H9 (cell line): ENCODE measurements around the gene NRN1. TPM values are rescaled to one million over a fixed set of nuclear protein-coding genes. Genes with fewer than 3 reads are reported as not detected.

Experiments
- DNase-seq: peaks from one replicate; pipeline ENCODE4 v3.0.0-alpha.2; 2017
- H2AFZ ChIP-seq: one replicate; pipeline ENCODE4 v1.6.1; 2013; ENCODE audit warnings: mild to moderate bottlenecking, low read length, control low read depth, moderate library complexity
- H2AK5ac ChIP-seq: 2 replicates; pipeline ENCODE4 v1.6.1; 2013; ENCODE audit warnings: low read length, control low read depth, mixed read lengths; ENCODE audit not compliant: insufficient read length
- H2BK120ac ChIP-seq: one replicate; pipeline ENCODE4 v1.6.1; 2013; ENCODE audit warnings: low read depth, mild to moderate bottlenecking, low read length, control low read depth, inconsistent platforms; ENCODE audit not compliant: poor library complexity, severe bottlenecking
- H2BK12ac ChIP-seq: 2 replicates; pipeline ENCODE4 v1.6.1; 2013; ENCODE audit warnings: low read length, control low read depth, mixed read lengths, low read depth; ENCODE audit not compliant: insufficient read length
- H2BK15ac ChIP-seq: 2 replicates; pipeline ENCODE4 v1.6.1; 2013; ENCODE audit warnings: low read depth, low read length, control low read depth
- H2BK20ac ChIP-seq: one replicate; pipeline ENCODE4 v1.6.1; 2013; ENCODE audit warnings: low read depth, mild to moderate bottlenecking, low read length, control low read depth, inconsistent platforms; ENCODE audit not compliant: poor library complexity, severe bottlenecking
- H2BK5ac ChIP-seq: 2 replicates; pipeline ENCODE4 v1.6.1; 2013; ENCODE audit warnings: low read length, control low read depth, mixed read lengths; ENCODE audit not compliant: insufficient read length
- H3K14ac ChIP-seq: 2 replicates; pipeline ENCODE4 v1.6.1; 2013; ENCODE audit warnings: low read length, control low read depth; ENCODE audit not compliant: insufficient read depth
- H3K18ac ChIP-seq: 2 replicates; pipeline ENCODE4 v1.6.1; 2013; ENCODE audit warnings: low read depth, mild to moderate bottlenecking, mixed read lengths, low read length, control low read depth; ENCODE audit not compliant: insufficient read length
- H3K23ac ChIP-seq: 2 replicates; pipeline ENCODE4 v1.6.1; 2013; ENCODE audit warnings: low read length, control low read depth, mixed read lengths, low read depth; ENCODE audit not compliant: insufficient read length
- H3K23me2 ChIP-seq: 2 replicates; pipeline ENCODE4 v1.6.1; 2013; ENCODE audit warnings: low read depth, mild to moderate bottlenecking, mixed read lengths, low read length, control low read depth; ENCODE audit not compliant: insufficient read length, poor library complexity, severe bottlenecking
- H3K27ac ChIP-seq: 2 replicates; pipeline ENCODE4 v1.5.1; 2013; ENCODE audit warnings: low read length, control low read depth, mixed read lengths, low read depth; ENCODE audit not compliant: insufficient read length
- H3K27me3 ChIP-seq: 2 replicates; pipeline ENCODE4 v1.6.1; 2013; ENCODE audit warnings: low read length, control low read depth, inconsistent platforms; ENCODE audit not compliant: insufficient read depth
- H3K4ac ChIP-seq: 2 replicates; pipeline ENCODE4 v1.6.1; 2013; ENCODE audit warnings: low read depth, mild to moderate bottlenecking, control low read depth, inconsistent platforms, low read length, moderate library complexity
- H3K4me1 ChIP-seq: 2 replicates; pipeline ENCODE4 v1.6.1; 2013; ENCODE audit warnings: low read length, control low read depth, inconsistent platforms; ENCODE audit not compliant: insufficient read depth
- H3K4me2 ChIP-seq: 2 replicates; pipeline ENCODE4 v1.6.1; 2013; ENCODE audit warnings: low read length, control low read depth, mixed read lengths; ENCODE audit not compliant: insufficient read length, insufficient read depth
- H3K56ac ChIP-seq: 2 replicates; pipeline ENCODE4 v1.6.1; 2013; ENCODE audit warnings: low read depth, mild to moderate bottlenecking, mixed read lengths, low read length, control low read depth; ENCODE audit not compliant: insufficient read length
- H3K79me1 ChIP-seq: 2 replicates; pipeline ENCODE4 v1.6.1; 2013; ENCODE audit warnings: low read depth, mild to moderate bottlenecking, moderate library complexity, low read length, control low read depth, inconsistent platforms; ENCODE audit not compliant: insufficient read depth, poor library complexity, severe bottlenecking
- H3K79me2 ChIP-seq: 2 replicates; pipeline ENCODE4 v1.6.1; 2013; ENCODE audit warnings: low read length, control low read depth, inconsistent platforms; ENCODE audit not compliant: insufficient read depth
- H3K9ac ChIP-seq: 2 replicates; pipeline ENCODE4 v1.6.1; 2013; ENCODE audit warnings: low read length, control low read depth, mixed read lengths; ENCODE audit not compliant: insufficient read length; ENCODE audit errors: extremely low read depth
- H3K9me3 ChIP-seq: one replicate; pipeline ENCODE4 v1.6.1; 2013; ENCODE audit warnings: low read depth, low read length, inconsistent platforms; ENCODE audit not compliant: control insufficient read depth
- H3T11ph ChIP-seq: one replicate; pipeline ENCODE4 v1.6.1; 2013; ENCODE audit warnings: mild to moderate bottlenecking, low read length, control low read depth, inconsistent platforms
- H4K20me1 ChIP-seq: one replicate; pipeline ENCODE4 v1.6.1; 2013; ENCODE audit not compliant: control insufficient read depth, insufficient read length, insufficient read depth
- H4K5ac ChIP-seq: 2 replicates; pipeline ENCODE4 v1.6.1; 2013; ENCODE audit warnings: low read depth, mild to moderate bottlenecking, mixed read lengths, low read length, control low read depth; ENCODE audit not compliant: insufficient read length
- H4K8ac ChIP-seq: replicated peaks from 2 replicates; pipeline ENCODE4 v1.6.1; 2013; ENCODE audit warnings: low read length, control low read depth, mixed read lengths, low read depth; ENCODE audit not compliant: insufficient read length
- H4K91ac ChIP-seq: 2 replicates; pipeline ENCODE4 v1.6.1; 2013; ENCODE audit warnings: low read depth, mild to moderate bottlenecking, moderate library complexity, mixed read lengths, low read length, control low read depth; ENCODE audit not compliant: insufficient read length
- H3K27ac Mint-ChIP-seq, 3 experiments: 2 replicates in 2 of 3; 3 replicates in 1 of 3; pipeline ENCODE4 v1.8.0; 2020 to 2021; ENCODE audit warnings: mixed read lengths in 3 of 3, mild to moderate bottlenecking in 1 of 3, moderate library complexity in 1 of 3
- H3K27me3 Mint-ChIP-seq: 2 replicates; pipeline ENCODE4 v1.8.0; 2021; ENCODE audit warnings: low read depth, mild to moderate bottlenecking, moderate library complexity, mixed read lengths
- H3K36me3 Mint-ChIP-seq, 3 experiments: 2 replicates in 2 of 3; 3 replicates in 1 of 3; pipeline ENCODE4 v1.8.0; 2020 to 2021; ENCODE audit warnings: low read depth in 3 of 3, mixed read lengths in 3 of 3; ENCODE audit not compliant: insufficient read depth in 1 of 3
- H3K4me1 Mint-ChIP-seq, 2 experiments: 2 replicates each; pipeline ENCODE4 v1.8.0; 2020; ENCODE audit warnings: mixed read lengths in 2 of 2
- H3K4me3 Mint-ChIP-seq, 2 experiments: 2 replicates in 1 of 2; 3 replicates in 1 of 2; pipeline ENCODE4 v1.8.0; 2020 to 2021; ENCODE audit warnings: mild to moderate bottlenecking in 2 of 2, mixed read lengths in 2 of 2, moderate library complexity in 1 of 2
- H3K9me3 Mint-ChIP-seq, 2 experiments: 2 replicates in 1 of 2; 3 replicates in 1 of 2; pipeline ENCODE4 v1.8.0; 2020; ENCODE audit warnings: mild to moderate bottlenecking in 2 of 2, mixed read lengths in 2 of 2, moderate library complexity in 1 of 2
- CTCF ChIP-seq: fragments of 200-600 bp; sonication (generic); conservative IDR thresholded peaks from 3 replicates; pipeline ENCODE4 v1.8.0; 2021; ENCODE audit warnings: antibody characterized with exemption, mild to moderate bottlenecking
- WGBS: extraction: QIAGEN DNeasy Blood & Tissue Kit; methylation state at CpG from one replicate; pipeline ENCODE4 v1.1.7; 2013; ENCODE audit warnings: missing lambda C conversion rate, low lambda C conversion rate, mixed read lengths; ENCODE audit not compliant: insufficient read length; ENCODE audit errors: extremely low coverage; 5-methylcytosine and 5-hydroxymethylcytosine counted together
- total RNA-seq: library from RNA; stranded (reverse); gene quantifications from 2 replicates; pipeline ENCODE4 v1.2.1, GENCODE V29; 2021

NRN1 gene
- total RNA-seq, 1 experiment from 2014 or later = not detected

DNA sequence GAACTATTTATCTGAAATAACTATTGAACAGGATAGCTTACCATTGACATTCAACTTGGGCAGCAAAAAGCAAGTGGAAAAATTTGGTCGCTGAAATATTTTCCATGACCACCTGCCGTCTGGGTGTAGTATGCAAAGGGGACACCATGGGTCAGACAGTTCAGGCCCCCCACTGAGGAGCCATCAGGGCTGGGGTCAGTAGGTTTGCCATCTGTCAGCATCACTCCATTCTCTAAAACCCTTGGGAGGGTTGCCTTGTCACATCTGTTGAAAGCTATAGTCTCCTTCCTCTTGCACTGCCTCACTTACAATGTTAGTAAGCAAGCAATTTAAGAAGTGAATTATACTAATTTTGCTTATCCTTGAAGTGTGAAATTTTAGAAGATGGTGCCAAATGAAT lies 44.9 kb downstream of the NRN1 start:
- WGBS = no CpG with 5 or more reads among the region's 2 CpGs
- no peak overlapping the region for H2AFZ ChIP-seq
- no peak for TF ChIP-seq CTCF
- no peaks in the 10 kb centered on the region for H3K36me3 Mint-ChIP-seq
- H2AK5ac ChIP-seq = no peak overlapping the region
- H2BK15ac ChIP-seq = no peak overlapping the region
- no peak overlapping the region for H3K14ac ChIP-seq
- no peak overlapping the region for H3K18ac ChIP-seq
- H3K79me2 ChIP-seq = no peaks in the 10 kb centered on the region
- H3K27ac Mint-ChIP-seq = no peak overlapping the region
- H3K23me2 ChIP-seq = no peaks in the 10 kb centered on the region
- no peak overlapping the region for H2BK5ac ChIP-seq
- H4K20me1 ChIP-seq = no peaks in the 10 kb centered on the region
- H3K9ac ChIP-seq = no peak overlapping the region
- DNase-seq = no peak
- H3K79me1 ChIP-seq = no peaks in the 10 kb centered on the region
- no peak overlapping the region for H3K56ac ChIP-seq
- H3K4ac ChIP-seq = no peak overlapping the region
- H2BK20ac ChIP-seq = no peak overlapping the region
- H3K4me1 Mint-ChIP-seq = peaks cover 6 to 16% of the 10 kb centered on the region in 2 experiments
- H3K27ac ChIP-seq = no peak overlapping the region
- no peak overlapping the region for H3K23ac ChIP-seq
- H2BK120ac ChIP-seq = no peak overlapping the region
- H2BK12ac ChIP-seq = no peak overlapping the region
- H3K27me3 ChIP-seq = no peaks in the 10 kb centered on the region
- H4K5ac ChIP-seq = no peak overlapping the region
- peaks cover 10% of the 10 kb centered on the region for H3K27me3 Mint-ChIP-seq
- no peaks in the 10 kb centered on the region for H3K9me3 ChIP-seq
- H4K91ac ChIP-seq = no peak overlapping the region
- H4K8ac ChIP-seq = no peak overlapping the region
- H3K4me3 Mint-ChIP-seq = no peak overlapping the region
- peaks cover 0 to 4% of the 10 kb centered on the region in 2 experiments; a peak in 1 of 5 replicates for H3K9me3 Mint-ChIP-seq
- no peaks in the 10 kb centered on the region for H3K4me1 ChIP-seq
- H3T11ph ChIP-seq = no peak overlapping the region
- H3K4me2 ChIP-seq = no peak overlapping the region
